ENCODE measurements around the gene UGT1A8. TPM values are rescaled to one million over a fixed set of nuclear protein-coding genes. Genes with fewer than 3 reads are reported as not detected.
"Not testable (repeated sequence)": the region's sequence is repeated elsewhere in the genome, so short reads cannot be mapped to it uniquely, and the experiment has no call there.

UGT1A8 gene
- total RNA-seq, 2 experiments from 2014 or later: not detected

GRCh38 chr2:233692648-233693047 is 75.2 kb downstream of the UGT1A8 start, which contains the start of gene UGT1A6:
Gene UGT1A6 (plus strand): TSS chr2:233692890. CDS start chr2:233693005, 115 bp downstream.
- ChIA-PET CTCF (interaction anchor here (0.6 kb wide), 1 partner anchor 19 kb away, joined by 3 read pairs; no protein-coding TSS in a partner anchor), POLR2A (no interaction called here)
- Mint-ChIP-seq H3K27me3 (peaks cover 4% of the 10 kb centered on the region), H3K4me1 (ENCODE audit: low read depth) (no peaks in the 10 kb centered on the region), H3K27ac (no peak within 1 kb of the TSS), H3K9me3 (no peaks in the 10 kb centered on the region), H3K4me3 (no peak within 1 kb of the TSS), H3K36me3 (no peaks in the 10 kb centered on the region)
- intact Hi-C loops (cut with micrococcal nuclease): no loop called here
- DNase-seq: no peak

GRCh38 chr2:233693963-233694362 is 76.5 kb downstream of the UGT1A8 start:
- Mint-ChIP-seq H3K4me1 (ENCODE audit: low read depth) (no peaks in the 10 kb centered on the region), H3K36me3 (no peaks in the 10 kb centered on the region), H3K27ac (no peak overlapping the region), H3K4me3 (no peak overlapping the region), H3K27me3 (peaks cover 2% of the 10 kb centered on the region), H3K9me3 (no peaks in the 10 kb centered on the region)
- CTCF ChIA-PET: no interaction called here
- intact Hi-C loops (cut with micrococcal nuclease): no loop called here
- POLR2A ChIA-PET: no interaction called here
- no peak for DNase-seq

GRCh38 chr2:233698740-233699139 is 81.3 kb downstream of the UGT1A8 start:
- ChIA-PET CTCF (no interaction called here), POLR2A (no interaction called here)
- intact Hi-C loops (cut with micrococcal nuclease): no loop called here
- DNase-seq: no peak
- H3K9me3 Mint-ChIP-seq: no peaks in the 10 kb centered on the region
- no peak overlapping the region for H3K27ac Mint-ChIP-seq
- H3K4me3 Mint-ChIP-seq: no peak overlapping the region
- H3K36me3 Mint-ChIP-seq: no peaks in the 10 kb centered on the region
- no peaks in the 10 kb centered on the region for H3K4me1 Mint-ChIP-seq (ENCODE audit: low read depth)
- peaks cover 4% of the 10 kb centered on the region for H3K27me3 Mint-ChIP-seq

GRCh38 chr2:233699424-233700027 is 82.1 kb downstream of the UGT1A8 start:
- H3K27ac Mint-ChIP-seq: no peak overlapping the region
- no peaks in the 10 kb centered on the region for H3K9me3 Mint-ChIP-seq
- ChIA-PET POLR2A (no interaction called here), CTCF (interaction anchor here (1.5 kb wide), 1 partner anchor 11 kb away, joined by 6 read pairs; no protein-coding TSS in a partner anchor)
- peaks cover 4% of the 10 kb centered on the region for H3K27me3 Mint-ChIP-seq
- no peaks in the 10 kb centered on the region for H3K36me3 Mint-ChIP-seq
- no peak for DNase-seq
- intact Hi-C loops (cut with micrococcal nuclease): no loop called here
- no peaks in the 10 kb centered on the region for H3K4me1 Mint-ChIP-seq (ENCODE audit: low read depth)
- H3K4me3 Mint-ChIP-seq: no peak overlapping the region

- POLR2A ChIA-PET: no interaction called here
- CTCF ChIA-PET: interaction anchor here (1.5 kb wide), 1 partner anchor 11 kb away, joined by 6 read pairs; no protein-coding TSS in a partner anchor
- Mint-ChIP-seq H3K4me1 (ENCODE audit: low read depth) (no peaks in the 10 kb centered on the region), H3K4me3 (no peak overlapping the region), H3K36me3 (no peaks in the 10 kb centered on the region), H3K9me3 (no peaks in the 10 kb centered on the region), H3K27ac (no peak overlapping the region), H3K27me3 (peaks cover 5% of the 10 kb centered on the region)
- DNase-seq: no peak
- intact Hi-C loops (cut with micrococcal nuclease): no loop called here
These were observed 82.7 kb downstream of the UGT1A8 start for GRCh38 chr2:233700028-233700635.

GRCh38 chr2:233700842-233701241 is 83.4 kb downstream of the UGT1A8 start:
- H3K36me3 Mint-ChIP-seq; intact Hi-C loops (cut with micrococcal nuclease); H3K27ac Mint-ChIP-seq; H3K27me3 Mint-ChIP-seq; H3K4me3 Mint-ChIP-seq; H3K9me3 Mint-ChIP-seq; POLR2A ChIA-PET; DNase-seq; H3K4me1 Mint-ChIP-seq (ENCODE audit: low read depth): not testable (repeated sequence)
- CTCF ChIA-PET: interaction anchor here (1.5 kb wide), 1 partner anchor 10 kb away, joined by 6 read pairs; no protein-coding TSS in a partner anchor

GRCh38 chr2:233702238-233702637 is 84.8 kb downstream of the UGT1A8 start:
- no peaks in the 10 kb centered on the region for H3K9me3 Mint-ChIP-seq
- ChIA-PET POLR2A (no interaction called here), CTCF (no interaction called here)
- peaks cover 8% of the 10 kb centered on the region for H3K27me3 Mint-ChIP-seq
- intact Hi-C loops (cut with micrococcal nuclease): no loop called here
- no peak overlapping the region for H3K27ac Mint-ChIP-seq
- H3K36me3 Mint-ChIP-seq: no peaks in the 10 kb centered on the region
- no peak overlapping the region for H3K4me3 Mint-ChIP-seq
- no peak for DNase-seq
- no peaks in the 10 kb centered on the region for H3K4me1 Mint-ChIP-seq (ENCODE audit: low read depth)

GRCh38 chr2:233705911-233706506 is 88.6 kb downstream of the UGT1A8 start:
- CTCF ChIA-PET: no interaction called here
- no peaks in the 10 kb centered on the region for H3K36me3 Mint-ChIP-seq

GRCh38 chr2:233706720-233707119 is 89.3 kb downstream of the UGT1A8 start:
- H3K27me3 Mint-ChIP-seq: peaks cover 12% of the 10 kb centered on the region
- no peak overlapping the region for H3K4me3 Mint-ChIP-seq
- no peaks in the 10 kb centered on the region for H3K36me3 Mint-ChIP-seq
- intact Hi-C loops (cut with micrococcal nuclease): no loop called here
- DNase-seq: no peak
- no peaks in the 10 kb centered on the region for H3K4me1 Mint-ChIP-seq (ENCODE audit: low read depth)
- no peak overlapping the region for H3K27ac Mint-ChIP-seq
- H3K9me3 Mint-ChIP-seq: no peaks in the 10 kb centered on the region
- ChIA-PET CTCF (no interaction called here), POLR2A (no interaction called here)

More at GRCh38 chr2:233705911-233706506, 88.6 kb downstream of the UGT1A8 start:
- H3K27me3 Mint-ChIP-seq: peaks cover 9% of the 10 kb centered on the region
- no peak overlapping the region for H3K4me3 Mint-ChIP-seq
- POLR2A ChIA-PET: no interaction called here
- DNase-seq: no peak
- H3K4me1 Mint-ChIP-seq (ENCODE audit: low read depth): no peaks in the 10 kb centered on the region
- intact Hi-C loops (cut with micrococcal nuclease): no loop called here
- H3K27ac Mint-ChIP-seq: no peak overlapping the region
- H3K9me3 Mint-ChIP-seq: no peaks in the 10 kb centered on the region

- intact Hi-C loops (cut with micrococcal nuclease): no loop called here
- Mint-ChIP-seq H3K36me3 (no peaks in the 10 kb centered on the region), H3K4me3 (no peak overlapping the region), H3K27ac (no peak overlapping the region), H3K9me3 (no peaks in the 10 kb centered on the region), H3K27me3 (peaks cover 17% of the 10 kb centered on the region), H3K4me1 (ENCODE audit: low read depth) (no peaks in the 10 kb centered on the region)
- POLR2A ChIA-PET: no interaction called here
- CTCF ChIA-PET: no interaction called here
- no peak for DNase-seq
These were observed 90.7 kb downstream of the UGT1A8 start for GRCh38 chr2:233707940-233708644.

GRCh38 chr2:233708942-233709341 is 91.5 kb downstream of the UGT1A8 start:
- Mint-ChIP-seq H3K4me3 (no peak overlapping the region), H3K4me1 (ENCODE audit: low read depth) (no peaks in the 10 kb centered on the region), H3K27me3 (peaks cover 23% of the 10 kb centered on the region), H3K36me3 (no peaks in the 10 kb centered on the region), H3K9me3 (no peaks in the 10 kb centered on the region), H3K27ac (no peak overlapping the region)
- intact Hi-C loops (cut with micrococcal nuclease): no loop called here
- ChIA-PET POLR2A (no interaction called here), CTCF (no interaction called here)
- DNase-seq: no peak

GRCh38 chr2:233711312-233712008 is 94.0 kb downstream of the UGT1A8 start:
- DNase-seq: peak; percentile 75
- ChIA-PET CTCF (interaction anchor here (0.7 to 2.6 kb wide), 9 partner anchors 8 to 268 kb away, joined by 3 to 6 read pairs (median 3); partner anchors contain the start of gene UGT1A6), POLR2A (no interaction called here)
- no peaks in the 10 kb centered on the region for H3K4me1 Mint-ChIP-seq (ENCODE audit: low read depth)
- no peaks in the 10 kb centered on the region for H3K9me3 Mint-ChIP-seq
- intact Hi-C loops (cut with micrococcal nuclease): loop anchor here (10.0 kb wide), 1 partner anchor 307 kb away; no protein-coding TSS in a partner anchor
- H3K27me3 Mint-ChIP-seq: peaks cover 29% of the 10 kb centered on the region
- no peaks in the 10 kb centered on the region for H3K36me3 Mint-ChIP-seq
- no peak overlapping the region for H3K4me3 Mint-ChIP-seq
- H3K27ac Mint-ChIP-seq: no peak overlapping the region

Data from activated CD4-positive, alpha-beta memory T cell treated with anti-CD3 and anti-CD28 coated beads for 36 hours (primary cell).